Epithelial cell of prostate (primary cell): ENCODE measurements around the gene ELF3.
"Not testable (repeated sequence)": the region's sequence is repeated elsewhere in the genome, so short reads cannot be mapped to it uniquely, and the experiment has no call there.

ENCODE experiments used
- DNase-seq: peaks from one replicate; pipeline ENCODE4 v3.0.0-alpha.2; 2011; ENCODE audit warnings: low read depth, low spot score
- H3K27ac ChIP-seq: fragments of 450-650 bp; 2 replicates; pipeline ENCODE4 v1.5.1; 2017; ENCODE audit warnings: mild to moderate bottlenecking

Gene ELF3

DNA sequence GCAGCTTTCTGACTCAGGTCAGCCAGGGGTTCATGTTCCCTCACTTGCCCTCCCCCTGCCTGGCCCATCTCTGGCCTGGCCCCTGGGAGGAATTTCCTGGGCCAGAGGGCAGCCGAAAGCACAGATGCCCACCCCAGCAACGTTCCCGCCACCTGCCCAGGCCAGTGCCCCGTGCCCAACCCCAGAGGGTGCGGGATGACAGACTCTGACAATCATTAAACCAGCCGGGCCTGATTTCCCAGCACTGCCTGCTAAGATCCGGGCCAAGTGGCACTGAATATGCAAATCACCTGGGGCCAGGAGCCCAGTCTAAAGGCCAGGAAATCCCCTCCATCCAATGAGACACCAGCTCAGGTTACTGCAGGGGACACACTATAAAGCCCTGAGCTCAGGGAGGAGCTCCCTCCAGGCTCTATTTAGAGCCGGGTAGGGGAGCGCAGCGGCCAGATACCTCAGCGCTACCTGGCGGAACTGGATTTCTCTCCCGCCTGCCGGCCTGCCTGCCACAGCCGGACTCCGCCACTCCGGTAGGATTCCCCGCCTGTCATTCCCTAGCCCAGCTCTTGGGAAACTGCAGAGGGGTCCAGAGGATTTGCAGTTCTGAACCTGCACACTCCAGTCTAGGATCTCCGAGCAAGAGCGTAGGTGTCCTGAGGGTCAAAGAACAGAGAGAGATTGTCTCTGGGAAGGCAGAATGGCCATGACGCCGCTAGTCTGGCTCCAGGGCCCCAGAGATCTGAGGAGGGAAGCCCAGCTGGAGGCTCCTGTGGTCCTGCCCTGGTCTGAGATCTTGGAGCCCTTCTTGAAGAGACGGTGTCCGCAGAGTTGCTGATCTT is at the start of gene ELF3:
TSS of gene ELF3 (plus strand) at position 408 of the 836 bp plus-strand sequence. CDS start 550 bp downstream, outside the sequence.
- DNase-seq, result peak; percentile 87
- H3K27ac ChIP-seq, result peak within 1 kb of the TSS; percentile 76

DNA sequence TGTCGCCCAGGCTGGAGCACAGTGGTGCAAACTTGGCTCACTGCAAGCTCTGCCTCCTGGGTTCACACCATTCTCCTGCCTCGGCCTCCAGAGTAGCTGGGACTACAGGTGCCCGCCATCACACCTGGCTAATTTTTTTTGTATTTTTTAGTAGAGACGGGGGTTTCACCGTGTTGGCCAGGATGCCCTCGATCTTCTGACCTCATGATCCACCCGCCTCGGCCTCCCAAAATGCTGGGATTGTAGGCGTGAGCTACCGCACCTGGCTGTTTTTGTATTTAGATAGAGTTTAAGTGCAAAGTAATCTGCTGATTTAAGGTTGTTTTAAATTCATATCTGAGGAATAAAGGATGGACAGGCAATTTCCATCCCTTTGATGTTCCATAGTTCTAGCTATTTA is 48.0 kb upstream of the ELF3 start:
- not testable (repeated sequence) for DNase-seq, H3K27ac ChIP-seq

DNA sequence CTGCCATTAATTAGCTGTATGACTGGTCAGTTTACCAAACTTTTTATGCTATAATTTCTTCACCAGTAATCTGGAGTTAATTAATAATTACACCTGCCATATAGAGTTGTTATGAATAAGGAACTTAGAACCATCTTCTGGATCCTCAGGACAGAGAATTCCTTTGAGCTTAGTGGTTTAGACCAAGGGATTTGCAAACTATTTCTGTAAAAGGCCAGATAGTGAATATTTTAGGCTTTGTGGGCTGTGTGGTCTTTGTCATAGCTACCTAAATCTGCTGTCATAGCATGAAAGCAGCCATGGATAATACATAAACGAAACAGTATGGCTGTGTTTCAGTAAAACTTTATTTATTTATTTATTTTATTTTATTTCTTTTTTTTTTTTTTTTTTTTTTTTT is 46.1 kb upstream of the ELF3 start:
- H3K27ac ChIP-seq, result no peak overlapping the region
- no peak for DNase-seq

DNA sequence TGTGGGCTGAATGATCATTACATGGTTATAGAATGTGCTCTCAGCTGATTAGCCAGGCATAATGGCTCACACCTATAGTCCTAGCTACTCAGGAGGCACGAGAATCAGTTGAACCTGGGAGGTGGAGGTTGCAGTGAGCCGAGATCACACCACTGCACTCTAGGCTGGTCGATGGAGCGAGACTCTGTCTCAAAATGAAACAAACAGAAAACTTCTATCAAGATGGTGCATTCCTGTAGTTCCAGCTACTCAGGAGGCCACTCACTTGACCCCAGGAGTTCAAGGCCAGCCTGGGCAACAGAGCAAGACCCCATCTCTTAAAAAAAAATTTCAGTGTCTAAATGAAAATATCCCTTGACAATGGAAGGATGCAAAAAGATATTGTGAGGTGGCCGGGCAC is 44.2 kb upstream of the ELF3 start:
- no peak overlapping the region for H3K27ac ChIP-seq
- DNase-seq, result no peak

DNA sequence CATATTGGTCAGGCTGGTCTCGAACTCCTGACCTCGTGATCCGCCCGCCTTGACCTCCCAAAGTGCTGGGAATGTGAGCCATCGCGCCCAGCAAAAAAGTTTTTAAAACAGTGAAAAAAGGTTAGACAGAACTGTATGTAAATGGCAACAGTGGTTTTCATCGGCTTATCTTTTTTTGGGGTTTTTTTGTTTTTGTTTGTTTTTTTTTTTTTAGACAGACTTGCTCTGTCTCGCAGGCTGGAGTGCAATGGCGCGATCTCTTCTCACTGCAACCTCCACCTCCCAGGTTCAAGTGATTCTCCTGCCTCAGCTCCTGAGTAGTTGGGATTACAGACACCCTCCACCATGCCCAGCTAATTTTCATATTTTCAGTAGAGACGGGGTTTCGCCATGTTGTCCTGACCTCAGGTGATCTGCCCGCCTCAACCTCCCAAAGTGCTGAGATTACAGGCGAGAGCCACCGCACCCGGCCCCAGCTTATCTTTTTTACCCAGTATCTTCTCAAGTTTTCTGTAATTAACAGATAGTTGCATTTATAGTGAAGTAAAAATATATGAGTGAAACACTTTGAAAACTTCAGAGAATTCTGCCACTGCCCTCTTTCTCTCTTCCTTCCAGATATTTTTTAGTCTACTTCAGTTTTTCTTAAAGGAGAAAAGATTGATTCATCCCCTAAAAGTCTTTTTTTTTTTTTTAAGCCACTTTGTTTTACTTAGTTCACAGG is 42.0 kb upstream of the ELF3 start:
- H3K27ac ChIP-seq, result no peak overlapping the region
- DNase-seq, result no peak

DNA sequence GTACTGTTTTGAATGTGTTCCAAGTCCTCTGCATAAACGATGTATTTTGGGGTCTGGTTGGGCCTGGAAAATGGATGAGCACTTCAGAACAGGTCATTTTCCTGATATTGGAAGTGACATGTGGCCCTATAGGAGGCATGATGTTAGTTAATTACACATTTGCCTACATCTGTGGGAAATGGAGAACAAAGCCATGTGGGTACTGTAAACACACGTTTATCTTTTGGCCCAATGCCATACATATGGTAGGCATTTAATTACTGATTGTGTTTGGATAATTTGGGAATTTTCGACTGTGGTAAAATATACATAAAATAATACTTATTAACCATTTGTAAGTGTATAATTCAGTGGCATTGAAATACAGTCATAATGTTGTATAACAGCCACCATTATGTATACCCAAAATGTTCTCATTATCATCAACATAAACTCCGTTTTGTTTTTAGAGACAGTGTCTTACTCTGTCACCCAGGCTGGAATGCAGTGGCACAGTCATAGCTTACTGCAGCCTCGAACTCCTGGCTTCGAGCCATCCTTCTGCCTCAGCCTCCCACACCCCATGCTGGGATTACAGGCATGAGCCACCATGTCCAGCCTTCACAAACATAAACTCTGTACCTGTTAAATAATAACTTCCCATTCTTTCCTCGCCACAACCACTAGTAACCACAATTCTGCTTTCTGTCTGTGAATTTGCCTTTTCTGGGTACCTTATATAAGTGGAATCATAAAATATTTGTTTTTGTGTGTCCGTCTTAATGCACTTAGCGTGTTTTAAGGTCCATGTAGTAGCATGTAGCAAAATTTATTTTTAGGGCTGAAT is 39.8 kb upstream of the ELF3 start:
- H3K27ac ChIP-seq, result no peak overlapping the region
- DNase-seq, result no peak

DNA sequence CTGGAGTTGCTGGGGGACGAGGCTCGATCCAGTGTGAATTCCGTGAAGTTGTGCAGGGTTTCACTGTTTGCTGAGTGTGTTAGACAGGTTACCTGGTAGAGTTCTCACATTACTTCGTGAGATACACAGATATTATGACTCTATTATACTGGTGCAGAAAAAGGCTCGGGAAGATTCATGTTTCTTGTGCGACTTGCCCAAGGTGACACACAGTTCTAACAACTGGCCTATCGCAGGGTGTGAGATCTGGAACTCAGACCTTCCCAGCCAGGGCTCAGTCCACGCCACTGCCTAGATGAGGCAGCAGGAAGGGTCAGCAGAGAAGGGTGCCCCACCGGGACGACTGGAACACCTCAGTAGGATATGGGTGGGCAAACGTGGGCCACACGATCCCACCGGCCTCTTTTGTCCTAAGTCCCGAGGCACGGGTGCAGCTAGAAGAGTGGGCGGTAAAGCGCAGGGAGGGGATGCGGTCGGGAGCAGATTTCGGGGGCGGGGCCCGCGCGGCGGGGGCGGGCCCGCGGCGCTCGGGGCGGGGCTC is 28.2 kb upstream of the ELF3 start:
- peak overlapping the region; percentile 78 for H3K27ac ChIP-seq
- no peak for DNase-seq

DNA sequence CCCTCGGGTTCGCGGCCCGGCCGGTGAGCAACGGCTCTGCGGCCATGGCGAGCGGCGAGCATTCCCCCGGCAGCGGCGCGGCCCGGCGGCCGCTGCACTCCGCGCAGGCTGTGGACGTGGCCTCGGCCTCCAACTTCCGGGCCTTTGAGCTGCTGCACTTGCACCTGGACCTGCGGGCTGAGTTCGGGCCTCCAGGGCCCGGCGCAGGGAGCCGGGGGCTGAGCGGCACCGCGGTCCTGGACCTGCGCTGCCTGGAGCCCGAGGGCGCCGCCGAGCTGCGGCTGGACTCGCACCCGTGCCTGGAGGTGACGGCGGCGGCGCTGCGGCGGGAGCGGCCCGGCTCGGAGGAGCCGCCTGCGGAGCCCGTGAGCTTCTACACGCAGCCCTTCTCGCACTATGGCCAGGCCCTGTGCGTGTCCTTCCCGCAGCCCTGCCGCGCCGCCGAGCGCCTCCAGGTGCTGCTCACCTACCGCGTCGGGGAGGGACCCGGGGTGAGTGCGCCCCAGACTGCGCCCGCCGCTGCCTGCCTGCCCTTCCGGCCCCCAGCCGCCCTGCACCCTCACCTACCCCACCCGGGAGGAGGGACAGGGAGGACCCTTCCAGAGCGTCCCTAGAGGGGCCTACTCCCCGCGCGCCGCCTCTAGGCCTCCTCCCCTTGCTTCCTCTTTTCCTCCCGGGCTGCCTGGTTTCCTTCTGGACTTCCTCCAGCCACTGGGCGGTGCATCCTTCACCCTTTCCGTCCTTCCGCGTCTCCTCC is 27.6 kb upstream of the ELF3 start, which contains the start of gene RNPEP:
TSS of gene RNPEP (plus strand) at position 26 of the 757 bp plus-strand sequence. CDS start at position 45, 19 bp downstream.
- peak within 1 kb of the TSS; percentile 78 for H3K27ac ChIP-seq
- no peak for DNase-seq

DNA sequence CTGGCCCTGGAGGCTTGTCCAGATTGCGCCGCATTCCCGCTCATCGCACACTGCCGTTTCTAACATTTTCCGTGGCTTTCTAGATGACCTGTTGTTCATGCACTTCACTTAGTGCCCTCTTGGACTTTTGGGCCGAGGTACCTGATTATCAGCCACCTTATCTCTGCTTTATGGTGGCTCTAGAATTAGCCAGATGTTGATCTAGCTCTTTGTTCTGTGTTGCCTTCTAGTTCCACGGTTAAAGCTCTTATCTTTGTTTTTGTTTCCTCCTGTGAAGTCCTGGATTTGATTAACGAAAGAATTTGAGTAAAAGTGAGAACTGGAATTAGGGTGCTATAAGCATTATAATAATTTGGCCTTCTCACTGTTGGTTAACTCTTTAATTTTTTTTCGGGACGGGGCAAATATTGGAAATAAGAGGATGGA is 27.0 kb upstream of the ELF3 start:
- H3K27ac ChIP-seq, result peak overlapping the region; percentile 78
- no peak for DNase-seq

DNA sequence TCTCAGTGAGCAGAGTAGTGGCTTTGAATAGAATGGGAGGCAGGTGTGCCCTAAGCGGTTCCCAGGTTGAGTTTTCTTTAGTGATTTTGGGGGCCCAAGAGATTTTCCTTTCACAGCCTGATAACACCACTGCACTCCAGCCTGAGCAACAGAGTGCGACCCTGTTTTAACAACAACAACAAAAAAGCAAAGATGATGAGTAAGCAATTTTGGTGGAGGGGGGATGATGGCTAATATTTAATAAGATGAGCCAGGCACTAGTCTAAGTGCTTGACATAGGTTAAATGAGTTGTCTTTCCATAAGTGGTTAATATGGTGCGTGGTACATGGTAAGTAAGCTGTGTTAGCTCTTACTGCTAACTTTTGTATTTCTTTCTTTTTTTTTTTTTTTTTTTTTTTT is 25.9 kb upstream of the ELF3 start:
- no peak overlapping the region for H3K27ac ChIP-seq
- DNase-seq, result no peak

DNA sequence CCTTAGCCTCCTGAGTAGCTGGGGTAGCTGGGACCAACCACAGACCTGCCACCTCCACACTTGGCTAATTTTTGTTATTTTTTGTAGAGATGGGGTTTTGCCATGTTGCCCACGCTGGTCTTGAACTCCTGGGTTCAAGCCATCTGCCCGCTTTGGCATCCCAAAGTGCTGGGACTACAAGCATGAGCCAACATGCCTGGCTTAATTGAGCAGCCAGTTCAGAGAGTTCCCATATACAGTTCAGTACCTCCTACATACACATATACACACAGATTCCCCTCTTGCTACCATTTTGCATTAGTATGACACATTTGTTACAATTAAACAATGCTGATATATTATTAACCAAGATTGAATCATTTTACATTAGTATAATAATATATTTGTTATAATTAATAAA is 25.0 kb upstream of the ELF3 start:
- H3K27ac ChIP-seq, result peak overlapping the region; percentile 78
- DNase-seq, result no peak

DNA sequence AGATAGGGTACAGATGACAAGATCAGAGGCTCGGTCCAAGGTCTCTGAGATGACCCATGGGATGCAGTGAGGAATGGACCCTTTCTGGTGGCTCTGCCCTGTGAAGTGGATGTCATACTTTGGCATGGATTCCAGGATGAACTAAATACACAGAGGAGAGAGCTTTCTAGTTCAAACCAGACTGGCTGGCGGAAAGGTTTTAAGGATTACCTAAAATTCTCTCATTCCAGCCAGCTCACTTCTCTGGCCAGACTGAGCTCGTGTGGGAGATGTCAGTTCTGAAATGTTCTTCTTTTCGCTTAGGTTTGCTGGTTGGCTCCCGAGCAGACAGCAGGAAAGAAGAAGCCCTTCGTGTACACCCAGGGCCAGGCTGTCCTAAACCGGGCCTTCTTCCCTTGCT is 21.8 kb upstream of the ELF3 start:
- no peak for DNase-seq
- no peak overlapping the region for H3K27ac ChIP-seq

DNA sequence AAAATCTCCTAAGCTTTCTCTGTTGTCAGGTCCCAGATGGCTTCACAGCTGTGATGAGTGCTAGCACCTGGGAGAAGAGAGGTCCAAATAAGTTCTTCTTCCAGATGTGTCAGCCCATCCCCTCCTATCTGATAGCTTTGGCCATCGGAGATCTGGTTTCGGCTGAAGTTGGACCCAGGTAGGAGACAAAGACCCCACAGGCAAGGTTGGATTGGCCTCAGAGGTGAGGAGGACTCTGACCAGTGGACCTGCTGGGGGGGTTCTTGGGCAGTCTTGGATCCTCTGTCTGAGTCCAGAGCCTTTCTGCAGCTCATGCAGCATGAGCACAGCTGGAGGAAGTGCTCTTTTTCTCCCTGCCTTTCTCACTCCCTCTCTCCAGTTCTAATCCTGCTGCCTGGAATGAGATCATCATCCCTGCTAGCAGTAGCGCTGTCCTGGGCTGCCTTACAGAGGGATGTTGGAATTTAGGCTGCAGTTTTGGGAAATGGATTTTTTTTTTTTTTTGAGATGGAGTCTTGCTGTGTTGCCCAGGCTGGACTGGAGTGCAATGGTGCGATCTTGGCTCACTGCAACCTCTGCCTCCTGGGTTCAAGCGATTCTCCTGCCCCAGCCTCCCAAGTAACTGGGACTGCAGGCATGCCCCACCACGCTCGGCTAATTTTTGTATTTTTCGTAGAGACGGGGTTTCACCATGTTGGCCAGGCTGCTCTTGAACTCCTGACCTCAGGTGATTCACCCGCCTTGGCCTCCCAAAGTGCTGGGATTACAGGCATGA is 20.8 kb upstream of the ELF3 start:
- no peak for DNase-seq

DNA sequence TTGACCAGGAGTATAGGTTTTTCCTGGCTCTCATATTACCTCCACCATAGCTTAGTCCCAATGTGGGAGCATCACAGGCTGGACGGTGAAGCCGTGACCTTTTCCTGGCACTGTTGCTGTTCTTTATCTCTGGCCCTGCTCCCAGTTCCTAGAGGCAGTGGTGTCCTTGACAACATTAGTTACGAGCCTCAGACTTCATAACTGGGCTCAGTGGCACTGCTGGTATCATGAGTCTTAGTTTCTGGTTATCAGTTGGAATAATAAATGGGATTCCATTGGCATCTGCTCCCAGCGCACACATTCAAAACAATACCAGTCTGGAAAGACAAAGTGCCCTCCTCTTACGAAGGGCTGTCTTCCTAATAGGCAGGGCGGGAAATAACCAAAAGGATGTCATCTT is 20.0 kb upstream of the ELF3 start:
- no peak for DNase-seq
- H3K27ac ChIP-seq, result no peak overlapping the region

More for the DNA sequence above, 20.8 kb upstream of the ELF3 start:
- no peak overlapping the region for H3K27ac ChIP-seq

DNA sequence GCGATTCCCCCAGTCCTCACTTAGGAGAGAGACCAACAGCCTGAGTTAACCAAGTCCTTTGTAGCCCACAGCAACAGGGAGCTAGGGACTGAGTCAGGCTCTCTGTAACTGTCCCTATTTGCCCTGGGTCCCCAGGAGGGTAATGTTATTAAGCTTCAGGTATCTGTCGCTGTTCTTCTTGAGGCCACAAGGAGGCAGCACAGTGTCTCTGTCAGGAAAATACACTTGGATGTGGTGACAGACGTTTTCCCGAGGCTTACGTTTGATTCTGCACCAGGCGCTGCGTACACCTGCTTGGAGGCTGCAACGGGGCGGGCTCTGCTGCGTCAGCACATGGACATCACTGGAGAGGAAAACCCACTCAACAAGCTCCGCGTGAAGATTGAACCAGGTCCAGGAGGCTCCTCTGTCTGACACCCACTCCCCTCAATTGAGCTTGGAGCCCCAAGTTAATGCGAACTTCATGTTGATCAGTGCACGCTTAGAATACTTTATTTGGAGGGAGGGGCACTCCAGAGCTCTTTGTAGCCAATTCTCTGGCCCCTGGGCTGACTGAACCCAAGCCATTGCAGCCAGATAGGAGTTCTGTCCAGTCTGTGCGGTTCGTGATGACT is 10.7 kb upstream of the ELF3 start:
- H3K27ac ChIP-seq, result no peak overlapping the region
- no peak for DNase-seq

DNA sequence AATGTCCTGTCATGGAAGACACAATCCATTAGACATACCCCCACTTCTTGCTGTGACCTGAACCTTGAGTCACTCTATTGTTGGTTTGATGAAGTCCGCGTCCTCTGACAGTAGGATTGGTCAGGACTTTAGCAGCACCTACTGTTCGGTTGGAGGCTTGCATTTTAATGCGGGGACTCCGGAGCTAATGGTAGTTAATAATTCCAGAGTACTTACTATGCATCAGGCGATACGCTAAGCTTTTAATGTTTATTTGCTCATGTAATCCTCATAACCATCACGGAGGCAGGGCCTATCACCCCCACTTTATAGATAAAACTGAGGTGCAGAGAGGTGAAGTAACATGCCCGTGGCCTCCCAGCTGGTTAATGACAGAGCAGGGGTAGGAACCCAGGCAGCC is 7.9 kb upstream of the ELF3 start:
- H3K27ac ChIP-seq, result no peak overlapping the region
- no peak for DNase-seq

DNA sequence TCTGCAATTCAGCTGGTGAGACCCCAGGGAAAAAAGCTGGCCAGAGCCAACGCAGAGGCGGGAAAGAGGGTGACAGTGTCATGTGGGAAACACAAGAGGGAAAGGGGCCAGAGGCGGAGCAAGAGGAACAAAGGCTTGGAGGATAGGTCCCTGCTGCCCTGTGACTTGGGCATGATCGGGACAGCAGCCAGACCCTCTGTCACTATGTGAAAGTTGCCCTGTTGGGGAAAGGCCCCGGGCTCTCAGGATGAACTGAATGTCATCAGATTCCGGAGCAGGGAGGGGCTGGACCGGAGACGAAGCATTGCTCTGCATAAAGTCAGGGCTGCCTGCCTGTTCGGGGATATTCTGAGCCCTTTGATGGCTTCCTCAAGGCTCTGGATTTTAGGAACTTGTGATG is 5.7 kb upstream of the ELF3 start:
- no peak overlapping the region for H3K27ac ChIP-seq
- no peak for DNase-seq

DNA sequence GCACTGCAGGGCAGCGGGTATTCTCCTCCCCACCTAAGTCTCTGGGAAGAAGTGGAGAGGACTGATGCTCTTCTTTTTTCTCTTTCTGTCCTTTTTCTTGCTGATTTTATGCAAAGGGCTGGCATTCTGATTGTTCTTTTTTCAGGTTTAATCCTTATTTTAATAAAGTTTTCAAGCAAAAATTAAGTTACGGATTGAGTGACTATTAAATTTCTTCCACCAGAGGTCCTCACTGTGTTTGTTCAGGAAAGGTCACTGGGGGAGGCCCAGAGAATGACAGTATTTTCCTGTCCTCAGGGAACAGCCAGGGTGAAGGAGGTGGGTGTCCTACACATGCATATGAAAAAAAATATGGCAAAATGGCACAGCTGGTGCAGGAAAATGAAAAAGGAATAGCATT is 4.4 kb upstream of the ELF3 start:
- H3K27ac ChIP-seq, result no peak overlapping the region
- no peak for DNase-seq
